ENCODE data around the gene CNIH3. TPM values are rescaled to one million over a fixed set of nuclear protein-coding genes. Genes with fewer than 3 reads are reported as not detected.
A peak's percentile ranks its signal among the peaks of the same experiment; 100 is the strongest.

The CNIH3 gene
- total RNA-seq, 5 donors from 2014 or later (not counting 1 experiment from before 2014, with no cell fraction given), result 2.3 to 3.6 (median 2.4) TPM

GRCh38 chr1:224617410-224618355, 1.6 kb downstream of the CNIH3 start:
- H3K27me3 Mint-ChIP-seq, result peaks cover 51 to 53% of the 10 kb centered on the region in 2 donors
- WGBS (ENCODE audit: insufficient coverage), result 13% methylated on average over 39 of the region's 55 CpGs
- no peaks in the 10 kb centered on the region for H3K9me3 ChIP-seq
- POLR2A ChIA-PET, result no interaction called here
- peaks cover 20 to 34% of the 10 kb centered on the region in 2 experiments for H3K27me3 ChIP-seq (replicated peaks in 1 of 2; ENCODE audit: control insufficient read depth in 2 of 2, extremely low read depth in 1 of 2, insufficient read depth in 2 of 2, low read length in 1 of 2)
- no peaks in the 10 kb centered on the region for H3K36me3 Mint-ChIP-seq
- H3K4me3 Mint-ChIP-seq, result peak overlapping the region; percentile 69 to 84 (median 72)
- peaks cover 9 to 32% of the 10 kb centered on the region in 2 experiments for H3K4me1 ChIP-seq (ENCODE audit: control insufficient read depth in 1 of 2, extremely low read depth in 1 of 2, insufficient read depth in 2 of 2, low read length in 2 of 2)
- no peaks in the 10 kb centered on the region for H3K36me3 ChIP-seq (ENCODE audit: control insufficient read depth in 2 of 2, extremely low read depth in 1 of 2, insufficient read depth in 1 of 2, low read length in 1 of 2)
- no peak overlapping the region for H3K27ac ChIP-seq (ENCODE audit: low read length)
- H3K27ac Mint-ChIP-seq, result peak overlapping the region in 1 of 2 donors; percentile 48
- peaks cover 8 to 12% (median 9%) of the 10 kb centered on the region in 3 donors for H3K9me3 Mint-ChIP-seq
- CTCF ChIA-PET, result interaction anchor here in 1 of 2 donors (0.5 kb wide), 1 partner anchor 308 kb away, joined by 11 read pairs; no protein-coding TSS in a partner anchor
- ATAC-seq (replicated peaks in 1 of 4), result peak in 1 of 4 experiments; percentile 32
- H3K4me1 Mint-ChIP-seq, result peaks cover 27 to 31% (median 28%) of the 10 kb centered on the region in 3 donors
- H3K4me3 ChIP-seq (ENCODE audit: control insufficient read depth in 1 of 2, extremely low read depth in 1 of 2, low read length in 1 of 2), result peak overlapping the region in 1 of 2 donors; percentile 74
- peak in 1 of 35 experiments; percentile 8 for DNase-seq

- H3K27ac ChIP-seq (ENCODE audit: low read length), result no peak overlapping the region
- no peaks in the 10 kb centered on the region for H3K36me3 ChIP-seq (ENCODE audit: control insufficient read depth in 2 of 2, extremely low read depth in 1 of 2, insufficient read depth in 1 of 2, low read length in 1 of 2)
- Mint-ChIP-seq H3K27me3 (peaks cover 51 to 53% of the 10 kb centered on the region in 2 donors), H3K9me3 (peaks cover 8 to 12% (median 9%) of the 10 kb centered on the region in 3 donors), H3K4me3 (no peak overlapping the region), H3K27ac (no peak overlapping the region), H3K4me1 (peaks cover 42 to 47% (median 43%) of the 10 kb centered on the region in 3 donors), H3K36me3 (no peaks in the 10 kb centered on the region)
- H3K27me3 ChIP-seq (replicated peaks in 1 of 2; ENCODE audit: control insufficient read depth in 2 of 2, extremely low read depth in 1 of 2, insufficient read depth in 2 of 2, low read length in 1 of 2), result peaks cover 18 to 35% of the 10 kb centered on the region in 2 experiments
- peaks cover 16 to 47% of the 10 kb centered on the region in 2 experiments for H3K4me1 ChIP-seq (ENCODE audit: control insufficient read depth in 1 of 2, extremely low read depth in 1 of 2, insufficient read depth in 2 of 2, low read length in 2 of 2)
- DNase-seq, result no peak
- ChIA-PET POLR2A (no interaction called here), CTCF (no interaction called here)
- H3K4me3 ChIP-seq (ENCODE audit: control insufficient read depth in 1 of 2, extremely low read depth in 1 of 2, low read length in 1 of 2), result no peak overlapping the region
- WGBS (ENCODE audit: insufficient coverage), result no CpG with 5 or more reads among the region's 4 CpGs
- no peak for ATAC-seq (replicated peaks in 1 of 4)
- H3K9me3 ChIP-seq, result no peaks in the 10 kb centered on the region
Measured at GRCh38 chr1:224619209-224619608, 3.1 kb downstream of the CNIH3 start.

- Histone ChIP-seq H3K27ac (ENCODE audit: low read length) (no peak overlapping the region), H3K27me3 (replicated peaks in 1 of 2; ENCODE audit: control insufficient read depth in 2 of 2, extremely low read depth in 1 of 2, insufficient read depth in 2 of 2, low read length in 1 of 2) (peaks cover 15 to 35% of the 10 kb centered on the region in 2 experiments), H3K4me1 (ENCODE audit: control insufficient read depth in 1 of 2, extremely low read depth in 1 of 2, insufficient read depth in 2 of 2, low read length in 2 of 2) (peaks cover 16 to 56% of the 10 kb centered on the region in 2 experiments), H3K4me3 (ENCODE audit: control insufficient read depth in 1 of 2, extremely low read depth in 1 of 2, low read length in 1 of 2) (no peak overlapping the region), H3K36me3 (ENCODE audit: control insufficient read depth in 2 of 2, extremely low read depth in 1 of 2, insufficient read depth in 1 of 2, low read length in 1 of 2) (no peaks in the 10 kb centered on the region), H3K9me3 (no peaks in the 10 kb centered on the region)
- DNase-seq, result no peak
- ChIA-PET CTCF (no interaction called here), POLR2A (interaction anchor here in 1 of 2 donors (0.6 kb wide), 1 partner anchor 13 kb away, joined by 3 read pairs; no protein-coding TSS in a partner anchor)
- H3K9me3 Mint-ChIP-seq, result peaks cover 8 to 12% (median 9%) of the 10 kb centered on the region in 3 donors
- H3K36me3 Mint-ChIP-seq, result no peaks in the 10 kb centered on the region
- peaks cover 48 to 49% of the 10 kb centered on the region in 2 donors for H3K27me3 Mint-ChIP-seq
- no peak overlapping the region for H3K27ac Mint-ChIP-seq
- 85% methylated on average over 2 of the region's 2 CpGs for WGBS (ENCODE audit: insufficient coverage)
- ATAC-seq (replicated peaks in 1 of 4), result no peak
- peaks cover 51 to 56% (median 52%) of the 10 kb centered on the region in 3 donors for H3K4me1 Mint-ChIP-seq
- no peak overlapping the region for H3K4me3 Mint-ChIP-seq
Measured at GRCh38 chr1:224620105-224620504, 4.0 kb downstream of the CNIH3 start.

- Histone ChIP-seq H3K9me3 (no peaks in the 10 kb centered on the region), H3K4me1 (ENCODE audit: control insufficient read depth in 1 of 2, extremely low read depth in 1 of 2, insufficient read depth in 2 of 2, low read length in 2 of 2) (peaks cover 9 to 46% of the 10 kb centered on the region in 2 experiments), H3K4me3 (ENCODE audit: control insufficient read depth in 1 of 2, extremely low read depth in 1 of 2, low read length in 1 of 2) (no peak overlapping the region), H3K27ac (ENCODE audit: low read length) (no peak overlapping the region), H3K27me3 (replicated peaks in 1 of 2; ENCODE audit: control insufficient read depth in 2 of 2, extremely low read depth in 1 of 2, insufficient read depth in 2 of 2, low read length in 1 of 2) (peaks cover 6 to 18% of the 10 kb centered on the region in 2 experiments), H3K36me3 (ENCODE audit: control insufficient read depth in 2 of 2, extremely low read depth in 1 of 2, insufficient read depth in 1 of 2, low read length in 1 of 2) (no peaks in the 10 kb centered on the region)
- H3K36me3 Mint-ChIP-seq, result no peaks in the 10 kb centered on the region
- peaks cover 35 to 42% of the 10 kb centered on the region in 2 donors for H3K27me3 Mint-ChIP-seq
- no peak overlapping the region for H3K27ac Mint-ChIP-seq
- peaks cover 8 to 12% (median 9%) of the 10 kb centered on the region in 3 donors for H3K9me3 Mint-ChIP-seq
- WGBS (ENCODE audit: insufficient coverage), result 80% methylated on average over 1 of the region's 7 CpGs
- DNase-seq, result no peak
- peaks cover 40 to 53% (median 48%) of the 10 kb centered on the region in 3 donors for H3K4me1 Mint-ChIP-seq
- ATAC-seq (replicated peaks in 1 of 4), result no peak
- POLR2A ChIA-PET, result interaction anchor here in 1 of 2 donors (0.7 kb wide), 1 partner anchor 1790 kb away, joined by 5 read pairs; no protein-coding TSS in a partner anchor
- CTCF ChIA-PET, result interaction anchor here in 1 of 2 donors (0.5 to 0.6 kb wide), 2 partner anchors 342 to 426 kb away, joined by 3 to 4 read pairs; no protein-coding TSS in a partner anchor
- no peak overlapping the region for H3K4me3 Mint-ChIP-seq
Measured at GRCh38 chr1:224621813-224622682, 5.9 kb downstream of the CNIH3 start.

GRCh38 chr1:224622831-224623230, 6.7 kb downstream of the CNIH3 start:
- H3K4me1 ChIP-seq (ENCODE audit: control insufficient read depth in 1 of 2, extremely low read depth in 1 of 2, insufficient read depth in 2 of 2, low read length in 2 of 2), result peaks cover 6 to 38% of the 10 kb centered on the region in 2 experiments
- H3K27me3 ChIP-seq (replicated peaks in 1 of 2; ENCODE audit: control insufficient read depth in 2 of 2, extremely low read depth in 1 of 2, insufficient read depth in 2 of 2, low read length in 1 of 2), result peaks cover 5 to 11% of the 10 kb centered on the region in 2 experiments
- no peak overlapping the region for H3K27ac ChIP-seq (ENCODE audit: low read length)
- H3K4me1 Mint-ChIP-seq, result peaks cover 32 to 47% (median 42%) of the 10 kb centered on the region in 3 donors
- H3K9me3 Mint-ChIP-seq, result peaks cover 8 to 12% (median 9%) of the 10 kb centered on the region in 3 donors
- ATAC-seq (replicated peaks in 1 of 4) (no peak), DNase-seq (peak in 1 of 35 experiments; percentile 7)
- no peaks in the 10 kb centered on the region for H3K36me3 ChIP-seq (ENCODE audit: control insufficient read depth in 2 of 2, extremely low read depth in 1 of 2, insufficient read depth in 1 of 2, low read length in 1 of 2)
- POLR2A ChIA-PET, result interaction anchor here (0.5 to 0.6 kb wide), 2 partner anchors 424 to 1275 kb away, joined by 3 read pairs; no protein-coding TSS in a partner anchor
- no peaks in the 10 kb centered on the region for H3K9me3 ChIP-seq
- H3K36me3 Mint-ChIP-seq, result no peaks in the 10 kb centered on the region
- no peak overlapping the region for H3K4me3 ChIP-seq (ENCODE audit: control insufficient read depth in 1 of 2, extremely low read depth in 1 of 2, low read length in 1 of 2)
- H3K27me3 Mint-ChIP-seq, result peaks cover 28 to 34% of the 10 kb centered on the region in 2 donors
- peak overlapping the region in 1 of 2 donors; percentile 86 for H3K27ac Mint-ChIP-seq
- no peak overlapping the region for H3K4me3 Mint-ChIP-seq
- CTCF ChIA-PET, result interaction anchor here in 1 of 2 donors (0.6 kb wide), 1 partner anchor 343 kb away, joined by 3 read pairs; no protein-coding TSS in a partner anchor
- WGBS (ENCODE audit: insufficient coverage), result 100% methylated on average over 1 of the region's 2 CpGs

Measured in T-cell (primary cell).